GM12865 (cell line): ENCODE data around the gene MDH2.
"Not testable (repeated sequence)": the region's sequence is repeated elsewhere in the genome, so short reads cannot be mapped to it uniquely, and the experiment has no call there.

Experiments used
- DNase-seq: peaks from one replicate; pipeline ENCODE4 v3.0.0; 2010; ENCODE audit warnings: low read depth
- H3K4me3 ChIP-seq: 2 replicates; pipeline ENCODE4 v1.5.1; 2011; ENCODE audit warnings: mild to moderate bottlenecking, low read depth, low read length, control low read depth
- CTCF ChIP-seq: IDR thresholded peaks from 2 replicates; pipeline ENCODE4 v1.5.1; 2011; ENCODE audit warnings: low read length, control low read depth, low read depth, inconsistent platforms; ENCODE audit not compliant: insufficient read depth; ENCODE audit errors: missing control alignments

Gene MDH2

DNA sequence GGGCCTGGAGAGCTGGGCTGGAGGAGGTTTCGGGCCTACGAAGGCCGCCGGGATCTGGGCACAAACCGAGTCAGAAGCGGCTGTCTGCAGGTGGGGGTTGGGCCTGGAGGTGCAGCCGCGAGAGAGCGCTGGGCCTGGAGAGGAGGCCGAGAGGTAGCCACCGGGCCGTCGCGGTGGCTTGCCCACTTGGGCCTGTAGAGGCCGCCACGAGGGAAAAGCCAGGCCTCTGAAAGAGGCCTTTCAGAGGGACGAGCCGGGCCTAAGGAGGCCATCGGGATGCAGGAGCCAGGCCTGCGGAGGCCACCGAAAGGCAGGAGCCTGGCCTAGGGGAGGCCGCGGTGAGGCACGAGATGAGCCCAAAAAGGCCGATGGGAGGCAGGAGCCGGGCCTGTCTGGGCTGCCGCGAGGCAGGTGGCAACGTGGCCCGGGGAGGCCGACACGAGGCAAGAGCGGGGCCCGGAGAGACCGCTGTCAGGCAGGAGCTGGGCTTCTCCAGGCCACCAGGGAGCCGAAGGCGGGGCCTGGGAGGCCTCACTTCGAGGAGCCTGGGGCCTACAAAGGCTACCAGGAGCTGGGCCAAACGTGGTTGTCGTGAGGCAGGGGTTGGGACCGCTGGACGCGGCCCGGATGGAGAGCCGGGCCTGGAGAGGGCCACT lies 25.6 kb downstream of the MDH2 start:
- DNase-seq, result no peak
- H3K4me3 ChIP-seq, result no peak overlapping the region
- TF ChIP-seq CTCF, result no peak

DNA sequence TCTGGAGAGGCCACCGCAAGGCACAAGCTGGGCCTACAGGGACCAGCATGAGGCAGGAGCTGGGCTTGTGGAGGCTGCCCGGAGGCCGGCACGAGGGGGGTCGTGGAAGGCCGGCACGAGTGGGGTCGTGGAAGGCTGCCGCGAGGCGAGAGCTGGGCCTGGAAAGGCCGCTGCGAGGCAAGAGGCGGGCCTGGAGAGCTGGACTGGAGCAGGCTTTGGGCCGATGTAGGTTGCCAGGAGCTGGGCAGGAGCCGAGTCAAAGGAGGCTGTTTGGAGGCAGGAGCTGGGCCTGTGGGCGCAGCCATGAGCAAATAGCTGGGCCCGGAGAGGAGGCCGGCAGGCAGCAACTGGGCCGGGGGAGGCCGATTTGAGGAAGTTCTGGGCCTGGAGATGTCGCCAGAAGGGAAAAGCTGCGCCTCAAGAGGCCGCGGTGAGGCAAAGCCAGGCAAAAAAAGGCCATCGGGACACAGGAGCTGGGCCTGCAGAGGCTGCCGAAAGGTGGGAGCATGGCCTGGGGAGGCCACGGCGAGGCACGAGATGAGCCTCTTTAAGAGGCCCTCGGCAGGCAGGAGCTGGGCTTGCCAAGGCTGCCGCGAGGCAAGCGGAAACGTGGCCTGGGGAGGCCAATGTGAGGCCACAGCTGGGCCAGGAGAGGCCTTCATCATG lies 26.5 kb downstream of the MDH2 start:
- no peak for TF ChIP-seq CTCF
- no peak overlapping the region for H3K4me3 ChIP-seq
- DNase-seq, result no peak

DNA sequence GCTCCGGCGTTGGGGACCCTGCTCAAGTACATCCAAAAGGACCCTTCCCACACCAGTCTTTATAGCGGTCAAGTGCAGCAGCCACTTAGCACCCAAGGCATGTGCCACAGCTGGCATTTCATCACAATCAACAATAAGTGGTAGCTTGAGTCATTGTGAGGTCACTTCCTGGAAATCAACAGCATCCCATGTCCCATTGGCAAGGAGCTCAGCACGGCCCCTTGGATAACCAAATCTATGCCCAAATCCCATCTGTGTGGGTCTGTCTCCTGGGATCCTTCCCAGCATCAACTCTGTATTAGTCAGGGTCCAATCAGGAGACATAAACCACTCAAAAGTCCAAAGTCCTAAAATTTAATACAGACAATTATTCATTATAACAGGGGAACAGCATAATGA lies 27.1 kb downstream of the MDH2 start:
- no peak for DNase-seq
- no peak for TF ChIP-seq CTCF

GRCh38 chr7:76076995-76077394 lies 29.1 kb downstream of the MDH2 start:
- DNase-seq, result no peak
- H3K4me3 ChIP-seq, result no peak overlapping the region
- no peak for TF ChIP-seq CTCF

More for the DNA sequence above, 27.1 kb downstream of the MDH2 start:
- no peak overlapping the region for H3K4me3 ChIP-seq

GRCh38 chr7:76077435-76077834 lies 29.5 kb downstream of the MDH2 start:
- TF ChIP-seq CTCF, result no peak
- no peak overlapping the region for H3K4me3 ChIP-seq
- DNase-seq, result no peak

GRCh38 chr7:76080204-76080603 lies 32.3 kb downstream of the MDH2 start:
- DNase-seq, result no peak
- no peak overlapping the region for H3K4me3 ChIP-seq
- no peak for TF ChIP-seq CTCF

DNA sequence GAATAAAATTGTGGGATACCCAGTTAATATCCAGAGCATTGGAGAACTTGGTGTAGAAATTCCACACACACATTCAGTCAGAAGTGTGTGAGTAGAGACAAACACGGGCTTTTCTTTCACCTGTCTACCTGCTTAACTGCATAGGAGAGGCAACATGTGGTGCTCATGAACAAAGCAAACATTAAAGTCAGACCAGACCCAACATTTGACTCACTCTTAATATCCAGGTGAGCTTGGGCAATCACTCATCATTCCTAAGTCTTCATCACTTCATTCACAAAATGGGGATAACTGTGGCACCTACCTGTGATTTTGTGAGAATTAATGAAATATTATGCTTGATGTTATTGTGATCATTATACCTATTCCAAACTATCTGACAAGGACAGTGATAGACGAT lies 36.2 kb downstream of the MDH2 start:
- DNase-seq, result not testable (repeated sequence)

More for the DNA sequence above, 36.2 kb downstream of the MDH2 start:
- not testable (repeated sequence) for H3K4me3 ChIP-seq
